DMS53 treated with DMSO at 0.1 percent for 48 hours (cell line): ENCODE measurements around the gene S1PR2.
A peak's percentile ranks its signal among the peaks of the same experiment; 100 is the strongest.
"Not testable (repeated sequence)": the region's sequence is repeated elsewhere in the genome, so short reads cannot be mapped to it uniquely, and the experiment has no call there.

Experiments used
- DNase-seq: peaks from one replicate; lab custom pipeline; 2025; ENCODE audit not compliant: unreplicated experiment; lab: John Stamatoyannopoulos, UW

The S1PR2 gene

GRCh38 chr19:10254244-10254643, 23.1 kb upstream of the S1PR2 start:
- DNase-seq: no peak

- no peak for DNase-seq
Measured at GRCh38 chr19:10252707-10253106, 21.6 kb upstream of the S1PR2 start.

- DNase-seq: peak; percentile 94
Measured at GRCh38 chr19:10251792-10252694, 20.9 kb upstream of the S1PR2 start, which contains the start of gene MRPL4. MRPL4 (plus strand) TSS chr19:10252214; CDS start chr19:10252254, 40 bp downstream.

DNA sequence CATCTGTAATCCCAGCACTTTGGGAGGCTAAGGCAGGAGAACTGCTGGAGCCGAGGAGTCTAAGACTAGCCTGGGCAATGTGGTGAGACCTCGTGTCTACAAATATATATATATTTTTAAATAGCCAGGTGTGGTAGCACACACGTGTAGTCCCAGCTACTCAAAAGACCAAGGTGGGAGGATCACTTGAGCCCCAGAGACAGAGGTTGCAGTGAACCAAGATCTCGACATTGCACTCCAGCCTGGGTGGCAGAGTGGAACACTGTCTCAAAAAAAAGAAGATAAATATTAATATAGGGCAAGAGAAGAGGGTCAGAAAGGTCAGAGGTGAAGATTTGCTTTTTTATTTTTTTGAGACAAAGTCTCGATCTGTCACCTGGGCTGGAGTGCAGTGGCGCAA, 15.4 kb upstream of the S1PR2 start:
- no peak for DNase-seq

- DNase-seq: no peak
Measured at GRCh38 chr19:10245189-10245939, 14.2 kb upstream of the S1PR2 start.

- DNase-seq: no peak
Measured at GRCh38 chr19:10243606-10244005, 12.5 kb upstream of the S1PR2 start.

DNA sequence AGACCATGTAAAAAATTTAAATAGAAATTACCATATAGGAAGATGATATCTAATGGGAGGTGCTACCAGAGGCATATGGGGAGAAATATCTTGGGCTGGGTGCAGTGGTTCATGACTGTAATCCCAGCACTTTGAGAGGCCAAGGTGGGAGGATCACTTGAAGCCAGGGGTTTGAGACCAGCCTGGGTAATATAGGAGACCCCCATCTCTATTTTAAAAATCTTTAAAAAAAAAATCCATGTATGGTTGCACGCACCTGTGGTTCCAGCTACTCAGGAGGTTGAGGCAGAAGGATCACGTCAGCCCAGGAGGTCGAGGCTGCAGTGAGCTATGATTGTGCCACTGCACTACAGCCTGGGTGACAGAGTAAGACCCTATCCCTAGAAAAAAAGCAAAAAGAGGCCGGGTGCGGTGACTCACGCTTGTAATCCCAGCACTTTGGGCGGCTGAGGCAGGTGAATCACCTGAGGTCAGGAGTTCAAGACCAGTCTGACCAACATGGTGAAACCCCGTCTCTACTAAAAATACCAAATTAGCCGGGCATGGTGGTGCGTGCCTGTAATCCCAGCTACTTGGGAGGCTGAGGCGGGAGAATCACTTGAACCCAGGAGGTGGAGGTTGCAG, 10.8 kb upstream of the S1PR2 start:
- DNase-seq: not testable (repeated sequence)

- peak; percentile 85 for DNase-seq
Measured at GRCh38 chr19:10238172-10238783, 7.1 kb upstream of the S1PR2 start.

GRCh38 chr19:10237702-10238101, 6.6 kb upstream of the S1PR2 start:
- DNase-seq: no peak

DNA sequence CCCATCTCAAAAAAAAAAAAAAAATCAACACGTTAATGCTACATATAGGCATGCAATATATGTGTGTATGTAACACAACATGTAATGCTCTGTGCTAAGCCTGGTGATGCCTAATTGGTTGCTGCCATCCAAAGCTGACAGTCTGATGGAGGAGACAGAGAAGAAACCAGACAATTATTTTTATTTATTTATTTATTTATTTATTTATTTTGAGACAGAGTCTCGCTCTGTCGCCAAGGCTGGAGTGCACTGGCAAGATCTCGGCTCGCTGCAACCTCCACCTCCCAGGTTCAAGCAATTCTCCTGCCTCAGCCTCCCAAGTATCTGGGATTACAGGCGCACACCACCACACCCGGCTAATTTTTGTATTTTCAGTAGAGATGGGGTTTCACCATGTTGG, 4.3 kb upstream of the S1PR2 start:
- DNase-seq: not testable (repeated sequence)

DNA sequence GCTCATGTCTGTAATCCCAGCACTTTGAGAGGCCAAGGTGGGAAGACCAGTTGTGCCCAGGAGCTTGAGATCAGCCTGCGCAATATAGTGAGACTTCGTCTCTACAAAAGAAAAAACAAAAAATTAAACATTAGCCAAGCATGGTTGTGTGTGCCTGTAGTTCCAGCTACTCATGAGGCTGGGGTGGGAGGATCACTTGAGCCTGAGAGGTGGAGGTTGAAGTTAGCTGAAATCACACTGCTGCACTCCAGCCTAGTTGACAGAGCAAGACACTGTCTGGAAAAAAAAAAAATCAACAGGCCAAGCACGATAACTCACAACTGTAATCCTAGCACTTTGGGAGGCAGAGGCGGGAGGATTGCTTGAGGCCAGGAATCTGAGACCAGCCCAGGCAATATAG, 3.9 kb upstream of the S1PR2 start:
- DNase-seq: no peak

GRCh38 chr19:10233946-10234345, 2.8 kb upstream of the S1PR2 start:
- no peak for DNase-seq

GRCh38 chr19:10231612-10232228, 589 bp upstream of the S1PR2 start:
- DNase-seq: no peak

DNA sequence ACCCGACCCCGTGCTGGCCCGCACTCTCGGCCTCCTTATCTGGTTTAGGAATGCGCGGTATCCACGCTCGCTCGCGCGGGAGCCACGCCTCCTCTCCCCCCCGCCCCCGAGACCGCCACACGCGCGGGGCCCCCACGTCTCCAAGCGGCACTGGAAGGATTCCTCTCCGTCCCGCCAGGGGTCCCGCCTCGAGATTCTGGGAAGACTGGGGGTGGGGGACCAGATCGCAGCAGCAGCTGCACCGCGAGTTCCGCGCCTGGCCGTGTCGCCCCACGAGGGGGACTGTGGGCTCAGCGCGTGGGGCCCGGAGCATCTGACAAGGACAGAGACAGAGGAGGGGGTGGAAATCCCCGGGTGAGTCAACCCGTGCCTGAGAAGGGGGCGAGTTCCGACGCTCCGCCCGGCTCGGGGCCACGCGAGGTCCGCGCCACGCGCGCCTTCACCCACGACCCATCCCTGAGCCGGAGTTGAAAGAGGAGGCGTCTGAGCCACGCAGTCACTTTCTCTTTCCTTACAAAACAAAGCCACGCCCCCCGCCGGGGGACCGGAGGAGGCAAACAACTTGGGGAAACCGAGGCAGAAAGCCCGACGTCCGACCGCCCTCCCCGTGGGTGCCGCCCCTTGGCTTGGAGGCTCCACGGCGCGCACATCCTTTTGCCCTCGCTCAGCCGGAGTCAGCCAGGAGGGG, 814 bp downstream of the S1PR2 start:
- DNase-seq: no peak

- no peak for DNase-seq
Measured at GRCh38 chr19:10228920-10229319, 2.2 kb downstream of the S1PR2 start.

DNA sequence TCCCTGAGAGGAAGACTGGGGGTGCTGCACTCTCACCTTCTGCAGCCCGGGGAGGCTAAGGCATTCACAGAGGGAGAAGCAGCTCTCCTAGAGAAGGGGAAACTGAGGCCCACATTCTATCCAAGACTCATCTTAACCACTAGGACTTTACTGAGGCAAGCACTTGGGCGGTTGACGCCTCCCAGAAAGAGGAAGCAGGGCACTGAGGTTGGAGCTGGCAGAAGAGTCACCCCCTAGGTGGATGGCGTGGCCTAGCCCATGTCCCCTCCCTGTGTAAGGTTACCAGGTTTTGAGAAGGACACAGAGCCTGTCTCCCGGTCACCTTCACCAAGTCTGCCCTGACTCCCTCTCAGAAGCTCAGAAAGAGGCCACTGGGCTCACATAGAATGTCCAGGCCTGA, 2.7 kb downstream of the S1PR2 start:
- no peak for DNase-seq

GRCh38 chr19:10227026-10227971, 3.8 kb downstream of the S1PR2 start:
- no peak for DNase-seq

GRCh38 chr19:10226376-10227025, 4.6 kb downstream of the S1PR2 start:
- no peak for DNase-seq

- DNase-seq: no peak
Measured at GRCh38 chr19:10226021-10226375, 5.1 kb downstream of the S1PR2 start.
